ENCODE data around the gene PNPLA5.
"Not testable (repeated sequence)": the region's sequence is repeated elsewhere in the genome, so short reads cannot be mapped to it uniquely, and the experiment has no call there.

PNPLA5 gene

DNA sequence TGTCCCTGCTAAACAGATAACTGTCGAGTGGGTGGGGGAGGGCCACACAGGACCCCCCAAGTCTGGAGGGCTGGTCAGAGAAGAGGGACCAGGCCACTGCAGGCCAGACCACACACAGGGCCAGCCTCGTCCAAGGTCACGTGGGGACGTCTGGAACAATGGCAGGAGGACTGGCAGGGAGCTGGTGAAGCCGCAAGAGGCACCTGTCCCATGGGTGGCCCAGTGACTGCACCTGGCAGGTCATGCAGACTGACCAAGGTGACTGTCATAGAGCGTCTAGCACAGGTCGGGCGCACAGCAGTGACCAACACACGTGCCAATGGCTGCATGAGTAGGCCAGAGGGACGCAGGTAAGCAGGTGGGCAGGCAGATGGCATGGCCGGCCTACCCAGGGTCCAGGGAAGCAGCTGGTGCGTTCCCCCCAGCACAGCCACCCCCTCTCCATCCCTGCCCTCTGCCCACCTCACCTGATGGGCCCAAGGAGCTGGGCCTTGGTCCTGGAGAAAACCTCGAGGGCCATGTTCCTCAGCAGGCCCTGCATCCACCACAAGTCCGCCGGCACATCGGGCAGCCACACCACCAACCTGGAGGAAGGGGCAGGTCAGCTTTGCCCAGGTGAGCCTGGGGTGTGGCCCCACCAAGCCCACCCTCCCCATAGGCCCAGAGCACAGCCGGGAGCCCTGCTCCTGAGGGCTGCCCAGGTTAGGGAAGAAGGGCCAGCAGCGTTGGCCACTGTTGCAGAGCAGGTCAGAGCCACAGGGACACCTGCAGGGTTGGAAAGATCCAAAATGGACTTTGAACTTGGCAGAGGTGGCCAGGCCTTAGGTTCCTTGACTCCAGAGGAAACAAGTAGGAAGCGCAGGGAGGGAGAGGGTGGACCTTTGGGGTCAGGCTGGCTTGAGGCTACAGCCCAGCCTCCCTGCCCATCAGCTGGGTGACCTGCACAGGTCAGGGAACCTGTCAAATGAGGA, 10.4 kb downstream of the PNPLA5 start:
- no peak for DNase-seq (ENCODE audit: low spot score)

GRCh38 chr22:43880541-43880991, 11.2 kb downstream of the PNPLA5 start:
- DNase-seq (ENCODE audit: low spot score) = no peak

DNA sequence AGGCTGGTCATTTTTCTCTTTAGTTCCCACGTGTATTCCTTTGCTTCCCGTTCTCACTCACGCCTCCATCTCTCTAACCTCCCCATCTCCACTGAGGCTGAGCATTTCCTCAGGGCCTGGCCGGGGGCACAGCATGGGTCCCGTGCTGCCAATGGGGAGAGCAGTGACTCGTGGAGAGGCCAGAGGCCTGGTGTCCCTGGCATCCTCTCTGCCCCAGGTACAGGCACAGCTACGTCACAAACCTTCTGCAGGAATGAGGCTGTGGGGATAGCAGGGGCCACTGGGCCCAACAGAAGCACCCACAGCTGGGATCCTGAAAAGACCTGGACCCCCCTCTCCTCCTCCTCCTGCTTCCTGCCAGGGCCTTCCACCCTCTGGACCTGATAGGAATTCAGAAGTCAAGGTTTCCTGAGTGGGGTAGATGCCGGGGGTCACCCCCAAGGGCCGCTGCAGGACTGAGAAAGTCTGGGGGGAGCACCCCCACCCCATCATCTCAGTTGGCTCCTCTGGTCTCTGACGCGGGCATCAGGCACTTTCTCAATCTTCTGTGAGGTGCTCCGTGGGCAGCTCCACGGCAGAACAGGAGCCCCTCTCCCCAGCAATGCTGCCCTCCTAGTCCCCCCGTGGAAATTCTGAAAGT, 11.8 kb downstream of the PNPLA5 start:
- no peak for DNase-seq (ENCODE audit: low spot score)

DNA sequence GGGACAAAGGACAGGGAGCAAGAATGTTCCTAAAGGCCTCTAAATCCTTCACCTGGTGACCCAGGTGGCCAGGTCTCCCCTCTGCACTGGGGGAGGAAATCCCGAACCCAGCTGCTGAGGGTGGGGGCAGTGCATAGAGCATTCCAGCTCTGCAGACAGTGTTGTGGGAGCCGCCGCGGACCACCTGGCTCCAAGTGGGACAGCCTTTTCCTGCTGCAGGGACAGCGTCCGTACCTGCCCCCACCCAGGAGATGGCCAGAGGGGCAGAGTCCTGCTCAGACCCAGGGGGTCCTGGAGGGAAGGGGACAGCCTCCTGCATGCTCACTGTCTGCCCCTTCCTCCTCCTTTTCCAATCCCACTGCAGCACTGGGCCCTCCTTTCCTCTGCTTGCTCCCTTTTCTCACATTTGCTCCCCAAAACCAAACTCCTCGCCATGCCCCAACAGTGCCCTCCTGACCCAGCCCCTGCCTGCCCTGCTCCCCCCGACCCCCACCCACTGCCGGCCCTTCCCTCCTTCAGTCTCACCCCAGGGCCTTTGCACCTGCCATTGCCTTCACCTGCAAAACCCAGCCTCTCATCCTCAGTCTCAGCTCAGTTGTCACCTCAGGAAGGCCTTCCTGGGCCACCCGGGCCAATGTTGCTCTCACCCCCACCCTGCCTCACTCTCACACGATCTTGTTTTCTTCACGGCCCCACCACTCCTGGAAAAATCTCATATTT, 12.8 kb downstream of the PNPLA5 start:
- DNase-seq (ENCODE audit: low spot score) = no peak

DNA sequence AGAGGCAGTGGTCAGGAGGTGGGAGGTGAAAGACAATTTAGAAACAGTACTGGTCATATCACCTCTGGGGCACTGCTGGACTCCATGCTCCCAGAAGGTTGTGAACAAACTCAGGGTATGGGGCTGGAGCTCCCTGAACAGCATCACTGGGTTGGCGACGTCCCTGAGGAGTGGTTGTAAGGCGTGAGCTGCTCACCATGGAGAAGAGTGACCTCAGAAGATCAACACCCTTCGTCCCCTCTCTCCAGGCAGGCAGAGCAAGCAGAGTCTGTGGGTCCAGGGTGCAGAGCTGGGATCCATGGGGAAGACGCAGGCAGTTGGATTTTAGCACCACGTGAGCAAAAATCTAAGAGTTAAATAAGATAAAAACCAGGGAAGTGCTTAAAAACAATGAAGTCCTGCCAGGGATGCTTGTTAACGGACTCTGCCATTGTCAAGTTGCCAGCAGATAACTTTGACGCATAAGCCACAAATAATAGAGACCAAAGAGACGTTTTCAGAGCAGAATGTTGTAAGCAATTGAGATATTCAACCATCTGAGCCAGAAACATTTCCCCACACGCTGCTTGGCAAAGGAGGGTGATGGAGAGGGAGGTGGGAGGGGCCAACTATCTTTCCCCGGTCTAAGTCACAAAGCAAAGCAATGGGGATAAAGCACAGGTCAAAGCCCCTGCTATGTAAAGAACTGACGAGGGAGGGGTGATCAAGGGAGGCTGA, 13.6 kb downstream of the PNPLA5 start:
- DNase-seq (ENCODE audit: low spot score) = no peak

DNA sequence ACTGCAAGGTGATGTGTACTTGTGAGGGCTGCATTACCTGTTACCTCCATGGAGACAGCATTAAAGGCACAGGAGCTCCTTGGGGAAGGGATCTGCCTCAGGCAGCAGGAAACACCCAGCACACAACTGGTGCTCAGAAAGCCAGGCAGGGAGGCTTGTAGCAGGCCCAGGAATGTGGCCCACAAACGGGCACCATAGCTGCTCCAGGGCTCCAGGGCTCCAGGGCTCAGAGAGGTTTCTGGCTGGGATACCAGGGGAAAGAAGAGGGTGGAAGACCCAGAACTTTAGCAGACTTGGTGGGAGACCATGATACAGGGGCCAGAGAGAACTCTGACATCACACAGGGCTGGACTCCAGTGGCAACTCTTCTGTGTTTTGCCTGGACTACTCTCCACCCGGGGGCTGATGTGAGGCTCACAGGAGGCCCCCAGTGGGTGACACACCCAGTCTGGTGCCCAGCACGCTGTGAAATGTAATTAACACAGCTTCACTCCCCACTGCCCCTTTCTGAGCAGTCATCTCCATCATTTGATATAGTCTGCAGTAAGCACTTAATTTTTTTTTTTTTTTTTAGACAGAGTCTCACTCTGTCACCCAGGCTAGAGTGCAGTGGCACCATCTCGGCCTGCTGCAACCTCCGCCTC, 14.8 kb downstream of the PNPLA5 start:
- DNase-seq (ENCODE audit: low spot score) = no peak

GRCh38 chr22:43869799-43870198, 22.0 kb downstream of the PNPLA5 start:
- no peak for DNase-seq (ENCODE audit: low spot score)

DNA sequence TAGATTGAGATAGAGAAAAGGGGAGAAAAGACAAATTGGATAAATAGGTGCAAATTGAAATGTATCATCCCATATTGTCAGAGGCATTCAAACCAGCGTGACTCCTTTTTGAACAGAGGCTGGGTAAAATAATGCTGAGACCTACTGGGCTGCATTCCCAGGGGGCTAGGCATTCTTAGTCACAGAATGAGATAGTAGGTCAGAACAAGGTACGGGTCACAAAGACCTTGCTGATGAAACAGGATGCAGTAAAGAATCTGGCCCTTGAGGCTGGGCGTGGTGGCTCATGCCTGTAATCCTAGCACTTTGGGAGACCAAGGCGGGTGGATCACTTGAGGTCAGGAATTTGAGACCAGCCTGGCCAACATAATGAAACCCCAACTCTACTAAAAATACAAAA, 22.8 kb downstream of the PNPLA5 start:
- not testable (repeated sequence) for DNase-seq (ENCODE audit: low spot score)

GRCh38 chr22:43867839-43868635, 23.8 kb downstream of the PNPLA5 start:
- peak; percentile 14 for DNase-seq (ENCODE audit: low spot score)

DNA sequence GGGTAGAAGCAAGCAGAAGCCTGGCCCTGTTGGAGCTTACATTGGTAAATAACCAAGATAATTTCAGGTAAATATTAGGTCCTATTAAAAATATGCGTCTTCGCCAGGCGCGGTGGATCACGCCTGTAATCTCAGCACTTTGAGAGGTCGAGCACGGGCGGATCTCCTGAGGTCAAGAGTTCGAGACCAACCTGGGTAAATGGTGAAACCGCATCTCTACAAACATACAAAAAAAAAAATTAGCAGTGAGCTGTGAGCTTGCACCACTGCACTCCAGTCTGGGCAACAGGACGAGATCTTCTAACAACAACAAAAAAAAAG, 29.0 kb downstream of the PNPLA5 start:
- no peak for DNase-seq (ENCODE audit: low spot score)

- peak; percentile 55 for DNase-seq (ENCODE audit: low spot score)
These were observed 29.5 kb downstream of the PNPLA5 start, which contains the start of gene SULT4A1 for GRCh38 chr22:43862074-43862881. TSS of gene SULT4A1 (minus strand) at chr22:43862513. CDS start at chr22:43862382, 131 bp downstream.

GRCh38 chr22:43861529-43861928, 30.3 kb downstream of the PNPLA5 start:
- no peak for DNase-seq (ENCODE audit: low spot score)

- DNase-seq (ENCODE audit: low spot score) = peak; percentile 25
These were observed 31.0 kb downstream of the PNPLA5 start for GRCh38 chr22:43860831-43861230.

- DNase-seq (ENCODE audit: low spot score) = no peak
These were observed 31.7 kb downstream of the PNPLA5 start for GRCh38 chr22:43860126-43860525.

- no peak for DNase-seq (ENCODE audit: low spot score)
These were observed 32.2 kb downstream of the PNPLA5 start for GRCh38 chr22:43859621-43860020.

- DNase-seq (ENCODE audit: low spot score) = no peak
These were observed 32.6 kb downstream of the PNPLA5 start for GRCh38 chr22:43859176-43859575.

- DNase-seq (ENCODE audit: low spot score) = no peak
These were observed 33.5 kb downstream of the PNPLA5 start for GRCh38 chr22:43858156-43858895.

- no peak for DNase-seq (ENCODE audit: low spot score)
These were observed 34.4 kb downstream of the PNPLA5 start for GRCh38 chr22:43857367-43857766.

DNA sequence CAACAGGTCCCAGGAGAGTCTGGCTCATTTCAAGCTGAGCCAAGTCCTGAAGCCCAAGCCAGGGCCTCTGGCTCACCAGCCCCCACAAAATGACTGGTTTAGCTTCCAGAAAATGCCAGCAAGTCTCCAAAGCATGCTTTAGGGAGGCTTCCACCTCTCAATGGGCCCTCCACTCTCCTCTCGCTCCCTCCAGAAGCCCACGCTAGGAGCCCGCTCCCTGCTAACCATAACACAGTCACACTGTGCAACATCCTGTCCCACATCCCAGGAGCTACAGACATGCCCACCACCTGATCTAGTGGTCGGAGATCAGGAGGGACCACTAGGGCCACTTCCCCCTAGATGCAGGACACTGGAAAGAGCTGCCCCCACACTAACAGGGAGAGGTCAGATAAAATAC, 36.4 kb downstream of the PNPLA5 start:
- no peak for DNase-seq (ENCODE audit: low spot score)

Measured in cerebellar cortex (tissue), 1 donor.